ENCODE results near the gene TAB2. TPM values are rescaled to one million over a fixed set of nuclear protein-coding genes. Genes with fewer than 3 reads are reported as not detected.
"Not testable (repeated sequence)": the region's sequence is repeated elsewhere in the genome, so short reads cannot be mapped to it uniquely, and the experiment has no call there.

The TAB2 gene
- total RNA-seq, 1 donor from 2014 or later = 45.1 TPM

DNA sequence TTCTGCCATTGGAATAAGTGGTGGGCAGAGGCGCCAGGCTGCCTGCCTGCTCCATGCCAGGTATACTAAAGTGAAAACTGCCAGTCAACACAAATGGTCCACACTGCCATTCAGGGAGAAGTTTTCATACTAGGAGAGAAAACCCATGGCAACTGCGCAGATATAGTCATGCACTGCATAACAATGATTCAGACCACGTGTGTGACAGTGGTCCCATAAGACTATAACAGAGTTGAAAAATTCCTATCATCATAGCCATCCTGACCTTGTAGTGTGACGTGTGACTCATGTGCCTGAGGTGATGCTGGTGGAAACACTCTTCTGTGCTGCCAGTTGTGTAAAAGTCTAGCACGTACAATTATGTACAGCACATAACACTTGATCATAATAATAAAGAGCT is 142.2 kb downstream of the TAB2 start:
- TF ChIP-seq, protein P1, sequence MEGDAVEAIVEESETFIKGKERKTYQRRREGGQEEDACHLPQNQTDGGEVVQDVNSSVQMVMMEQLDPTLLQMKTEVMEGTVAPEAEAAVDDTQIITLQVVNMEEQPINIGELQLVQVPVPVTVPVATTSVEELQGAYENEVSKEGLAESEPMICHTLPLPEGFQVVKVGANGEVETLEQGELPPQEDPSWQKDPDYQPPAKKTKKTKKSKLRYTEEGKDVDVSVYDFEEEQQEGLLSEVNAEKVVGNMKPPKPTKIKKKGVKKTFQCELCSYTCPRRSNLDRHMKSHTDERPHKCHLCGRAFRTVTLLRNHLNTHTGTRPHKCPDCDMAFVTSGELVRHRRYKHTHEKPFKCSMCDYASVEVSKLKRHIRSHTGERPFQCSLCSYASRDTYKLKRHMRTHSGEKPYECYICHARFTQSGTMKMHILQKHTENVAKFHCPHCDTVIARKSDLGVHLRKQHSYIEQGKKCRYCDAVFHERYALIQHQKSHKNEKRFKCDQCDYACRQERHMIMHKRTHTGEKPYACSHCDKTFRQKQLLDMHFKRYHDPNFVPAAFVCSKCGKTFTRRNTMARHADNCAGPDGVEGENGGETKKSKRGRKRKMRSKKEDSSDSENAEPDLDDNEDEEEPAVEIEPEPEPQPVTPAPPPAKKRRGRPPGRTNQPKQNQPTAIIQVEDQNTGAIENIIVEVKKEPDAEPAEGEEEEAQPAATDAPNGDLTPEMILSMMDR (conservative IDR thresholded peaks at IDR 0.05) = no peak
- Mint-ChIP-seq H3K27me3 (ENCODE audit: low read depth) (no peaks in the 10 kb centered on the region), H3K36me3 (ENCODE audit: low read depth) (no peaks in the 10 kb centered on the region), H3K4me3 (no peak overlapping the region), H3K9me3 (no peaks in the 10 kb centered on the region), H3K27ac (ENCODE audit: unreplicated experiment) (no peak overlapping the region), H3K4me1 (no peaks in the 10 kb centered on the region)
- DNase-seq (ENCODE audit: low read depth, low spot score) = no peak

DNA sequence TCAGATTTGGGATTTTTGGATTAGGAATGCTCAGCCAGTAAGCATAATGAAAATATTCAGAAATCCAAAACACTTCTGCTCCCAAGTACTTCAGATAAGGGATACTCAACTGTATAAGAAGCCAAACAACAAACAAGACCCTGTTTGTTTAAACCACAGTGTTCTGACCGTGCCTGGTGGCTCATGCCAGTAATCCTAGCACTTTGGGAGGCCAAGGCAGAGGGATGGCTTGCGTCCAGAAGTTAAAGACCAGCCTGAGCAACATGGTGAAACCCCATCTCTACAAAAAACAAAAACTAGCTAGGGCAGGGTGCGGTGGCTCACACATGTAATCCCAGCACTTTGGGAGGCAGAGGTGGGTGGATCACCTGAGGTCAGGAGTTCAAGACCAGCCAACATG is 142.7 kb downstream of the TAB2 start:
- not testable (repeated sequence) for H3K36me3 Mint-ChIP-seq (ENCODE audit: low read depth); DNase-seq (ENCODE audit: low read depth, low spot score); H3K9me3 Mint-ChIP-seq; H3K27me3 Mint-ChIP-seq (ENCODE audit: low read depth); H3K27ac Mint-ChIP-seq (ENCODE audit: unreplicated experiment); H3K4me3 Mint-ChIP-seq; H3K4me1 Mint-ChIP-seq

Other genes starting within 250 kb of the TAB2 start
- 1.8 and 2.4 TPM in 2 replicates for gene SUMO4, start 82.5 kb downstream of the TAB2 start, total RNA-seq
- gene ZC3H12D, start 167.3 kb downstream of the TAB2 start, total RNA-seq = 0.14 and 0.16 TPM in 2 replicates
- 39.5 and 39.9 TPM in 2 replicates for gene PPIL4, start 228.3 kb downstream of the TAB2 start, total RNA-seq
- gene GINM1, start 248.7 kb downstream of the TAB2 start, total RNA-seq = 18.5 and 20.3 TPM in 2 replicates

All from neural crest cell (in vitro differentiated cells).